Glutamatergic neuron (in vitro differentiated cells): ENCODE measurements around the gene CACNB2. TPM values are rescaled to one million over a fixed set of nuclear protein-coding genes. Genes with fewer than 3 reads are reported as not detected.

Experiments
- DNase-seq: peaks from one replicate; pipeline ENCODE4 v3.0.0; 2022
- H3K27ac Mint-ChIP-seq: one replicate; pipeline ENCODE4 v1.8.0; 2020; ENCODE audit warnings: mild to moderate bottlenecking, mixed read lengths, inconsistent platforms; ENCODE audit not compliant: unreplicated experiment
- H3K27me3 Mint-ChIP-seq: one replicate; pipeline ENCODE4 v1.8.0; 2020; ENCODE audit warnings: mild to moderate bottlenecking, moderate library complexity, mixed read lengths, inconsistent platforms; ENCODE audit not compliant: unreplicated experiment
- H3K36me3 Mint-ChIP-seq: one replicate; pipeline ENCODE4 v1.8.0; 2020; ENCODE audit warnings: mild to moderate bottlenecking, mixed read lengths, inconsistent platforms; ENCODE audit not compliant: unreplicated experiment
- H3K4me1 Mint-ChIP-seq: one replicate; pipeline ENCODE4 v1.8.0; 2020; ENCODE audit warnings: mild to moderate bottlenecking, low read depth, mixed read lengths, inconsistent platforms; ENCODE audit not compliant: unreplicated experiment
- H3K4me3 Mint-ChIP-seq: one replicate; pipeline ENCODE4 v1.8.0; 2020; ENCODE audit warnings: mild to moderate bottlenecking, mixed read lengths, inconsistent platforms; ENCODE audit not compliant: unreplicated experiment
- H3K9me3 Mint-ChIP-seq: one replicate; pipeline ENCODE4 v1.8.0; 2020; ENCODE audit warnings: mild to moderate bottlenecking, moderate library complexity, mixed read lengths, inconsistent platforms; ENCODE audit not compliant: unreplicated experiment
- total RNA-seq: library from RNA; stranded (reverse); fragmentation: NEBNext Ultra II Directional; extraction: Animal tissue kit (Norgen Biotek cat#: 25700); gene quantifications from one replicate; pipeline ENCODE4 v1.2.1, GENCODE V29; 2021; ENCODE audit not compliant: unreplicated experiment
- TF ChIP-seq, protein P1 (sequence below): fragments of 200-600 bp; sonication (generic); IDR thresholded peaks from one replicate; pipeline ENCODE4 v1.5.0; 2021; ENCODE audit not compliant: partially characterized antibody, unreplicated experiment

Gene CACNB2
- total RNA-seq, 1 donor from 2014 or later = 3.2 TPM

DNA sequence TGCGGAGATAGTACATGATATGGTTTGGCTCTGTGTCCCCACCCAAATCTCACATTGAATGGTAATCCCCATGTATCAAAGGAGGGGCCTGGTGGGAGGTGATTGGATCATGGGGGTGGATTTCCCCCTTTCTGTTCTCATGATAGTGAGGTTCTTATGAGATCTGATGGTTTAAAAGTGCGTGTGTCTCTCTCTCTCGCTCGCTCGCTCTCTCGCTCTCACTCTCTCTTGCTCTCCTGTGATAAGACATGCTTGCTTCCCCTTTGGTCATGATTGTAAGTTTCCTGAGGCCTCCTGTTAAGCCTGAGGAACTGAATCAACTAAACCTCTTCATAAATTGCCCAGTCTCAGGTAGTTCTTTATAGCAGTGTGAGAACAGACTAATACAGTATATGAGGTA, 339.3 kb downstream of the CACNB2 start:
- TF ChIP-seq, protein P1, sequence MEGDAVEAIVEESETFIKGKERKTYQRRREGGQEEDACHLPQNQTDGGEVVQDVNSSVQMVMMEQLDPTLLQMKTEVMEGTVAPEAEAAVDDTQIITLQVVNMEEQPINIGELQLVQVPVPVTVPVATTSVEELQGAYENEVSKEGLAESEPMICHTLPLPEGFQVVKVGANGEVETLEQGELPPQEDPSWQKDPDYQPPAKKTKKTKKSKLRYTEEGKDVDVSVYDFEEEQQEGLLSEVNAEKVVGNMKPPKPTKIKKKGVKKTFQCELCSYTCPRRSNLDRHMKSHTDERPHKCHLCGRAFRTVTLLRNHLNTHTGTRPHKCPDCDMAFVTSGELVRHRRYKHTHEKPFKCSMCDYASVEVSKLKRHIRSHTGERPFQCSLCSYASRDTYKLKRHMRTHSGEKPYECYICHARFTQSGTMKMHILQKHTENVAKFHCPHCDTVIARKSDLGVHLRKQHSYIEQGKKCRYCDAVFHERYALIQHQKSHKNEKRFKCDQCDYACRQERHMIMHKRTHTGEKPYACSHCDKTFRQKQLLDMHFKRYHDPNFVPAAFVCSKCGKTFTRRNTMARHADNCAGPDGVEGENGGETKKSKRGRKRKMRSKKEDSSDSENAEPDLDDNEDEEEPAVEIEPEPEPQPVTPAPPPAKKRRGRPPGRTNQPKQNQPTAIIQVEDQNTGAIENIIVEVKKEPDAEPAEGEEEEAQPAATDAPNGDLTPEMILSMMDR = no peak
- Mint-ChIP-seq H3K9me3 (peaks cover 2% of the 10 kb centered on the region), H3K4me3 (no peak overlapping the region), H3K36me3 (no peaks in the 10 kb centered on the region), H3K4me1 (no peaks in the 10 kb centered on the region), H3K27ac (no peak overlapping the region), H3K27me3 (peaks cover 2% of the 10 kb centered on the region)
- no peak for DNase-seq

DNA sequence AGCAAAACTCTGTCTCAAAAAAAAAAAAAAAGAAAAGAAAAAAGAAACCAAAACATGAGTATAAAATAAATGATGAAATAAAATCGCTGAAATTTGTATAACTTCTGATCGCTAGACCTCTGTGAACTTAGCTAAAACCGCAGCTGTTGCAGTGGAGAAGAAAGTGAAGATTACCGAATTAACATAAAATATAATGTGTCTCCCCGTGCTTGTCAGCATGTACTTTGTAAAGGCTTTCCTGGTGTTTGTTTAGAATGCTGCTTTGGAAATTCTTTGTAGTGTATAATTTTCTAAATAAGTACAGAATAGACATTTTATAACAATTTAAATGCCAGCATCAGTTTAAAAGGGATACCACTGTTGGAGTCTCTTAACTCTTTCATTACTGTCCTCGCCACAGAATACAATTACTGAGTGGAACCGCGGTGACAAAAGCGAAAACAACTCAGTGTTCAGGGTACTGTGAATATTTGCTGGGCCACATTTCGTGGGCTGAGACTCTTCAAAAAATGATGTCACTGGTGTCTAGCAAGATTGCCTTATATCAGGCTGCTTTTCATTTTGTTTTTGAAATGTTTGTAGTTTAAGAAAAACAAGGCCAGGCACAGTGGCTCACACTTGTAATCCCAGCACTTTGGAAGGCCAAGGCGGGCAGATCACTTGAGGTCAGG, 343.4 kb downstream of the CACNB2 start:
- H3K9me3 Mint-ChIP-seq = peaks cover 2% of the 10 kb centered on the region
- H3K36me3 Mint-ChIP-seq = no peaks in the 10 kb centered on the region
- peaks cover 3% of the 10 kb centered on the region for H3K27me3 Mint-ChIP-seq
- H3K27ac Mint-ChIP-seq = no peak overlapping the region
- DNase-seq = no peak
- TF ChIP-seq, protein P1 = no peak
- H3K4me3 Mint-ChIP-seq = no peak overlapping the region
- H3K4me1 Mint-ChIP-seq = peaks cover 7% of the 10 kb centered on the region

DNA sequence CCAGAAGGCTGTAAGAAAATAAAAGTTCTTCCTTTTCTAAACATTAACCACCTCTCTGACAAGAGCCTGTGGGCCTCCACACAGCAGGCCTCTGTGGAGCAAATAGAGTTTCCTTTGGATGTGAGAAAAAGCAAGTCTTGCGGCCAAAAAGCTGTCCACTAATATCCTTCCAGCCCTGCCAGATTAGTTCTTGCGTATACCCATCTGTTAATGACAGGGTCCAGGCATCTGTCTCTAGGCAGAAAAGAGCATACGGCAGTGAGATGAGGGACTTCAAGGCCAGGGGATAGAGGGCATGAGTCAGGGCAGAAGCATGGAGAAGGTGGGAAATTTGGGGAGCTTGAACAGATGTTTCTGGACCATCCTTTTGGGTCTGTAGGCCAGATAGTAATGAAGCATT, 346.2 kb downstream of the CACNB2 start:
- DNase-seq = peak; percentile 17
- H3K27ac Mint-ChIP-seq = peak overlapping the region; percentile 93
- no peaks in the 10 kb centered on the region for H3K36me3 Mint-ChIP-seq
- H3K4me1 Mint-ChIP-seq = peaks cover 7% of the 10 kb centered on the region
- H3K4me3 Mint-ChIP-seq = peak overlapping the region; percentile 37
- peaks cover 3% of the 10 kb centered on the region for H3K27me3 Mint-ChIP-seq
- TF ChIP-seq, protein P1 = no peak
- H3K9me3 Mint-ChIP-seq = peaks cover 2% of the 10 kb centered on the region

DNA sequence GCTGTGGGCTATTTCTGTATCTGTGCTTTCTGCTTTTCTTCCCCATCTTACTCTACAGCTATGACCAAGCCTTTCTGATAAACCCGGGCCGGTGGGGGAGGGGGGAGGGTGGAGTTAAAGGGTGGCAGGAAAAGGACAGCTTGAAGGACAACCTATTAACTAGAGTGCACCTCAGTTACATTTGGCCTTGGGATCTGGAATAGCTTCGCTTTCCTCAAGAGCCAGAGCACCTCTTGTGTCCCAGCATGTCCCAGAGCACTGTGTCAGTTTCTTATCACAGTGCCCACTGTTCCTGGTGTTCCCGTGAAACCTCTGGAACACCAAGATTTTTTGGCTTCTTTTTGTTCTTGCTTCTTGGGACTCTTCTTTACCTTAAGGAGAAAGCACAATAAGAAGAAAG, 350.5 kb downstream of the CACNB2 start:
- no peaks in the 10 kb centered on the region for H3K36me3 Mint-ChIP-seq
- H3K9me3 Mint-ChIP-seq = peaks cover 4% of the 10 kb centered on the region
- peaks cover 7% of the 10 kb centered on the region for H3K4me1 Mint-ChIP-seq
- TF ChIP-seq, protein P1 = no peak
- DNase-seq = no peak
- H3K27me3 Mint-ChIP-seq = peaks cover 3% of the 10 kb centered on the region
- no peak overlapping the region for H3K27ac Mint-ChIP-seq
- no peak overlapping the region for H3K4me3 Mint-ChIP-seq

DNA sequence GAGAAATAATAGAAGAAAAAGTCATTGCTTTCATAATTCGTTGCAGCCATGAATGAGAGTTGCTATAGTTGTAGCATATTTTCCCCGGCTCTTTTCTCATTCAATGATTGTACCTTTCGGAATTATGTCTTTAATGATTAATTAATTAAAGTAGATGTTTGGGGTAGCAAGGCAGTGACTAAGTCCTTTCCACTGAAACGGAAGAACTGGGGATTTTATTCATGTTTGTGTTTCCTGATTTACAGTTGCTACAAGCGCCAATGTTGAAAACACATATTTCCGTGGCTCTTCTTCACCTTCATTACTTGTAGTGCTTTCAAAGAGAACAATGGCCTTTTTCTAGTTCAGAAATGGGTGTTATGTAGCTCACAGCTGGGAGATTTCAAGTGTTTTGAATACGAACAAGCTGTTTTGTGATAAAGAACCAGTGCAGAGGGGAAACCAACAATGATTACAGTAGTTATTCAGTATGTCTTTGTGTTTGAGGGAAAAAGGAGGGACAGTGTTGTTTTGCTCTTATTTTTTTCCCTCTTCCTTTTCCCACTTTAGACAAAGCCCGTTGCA, 357.7 kb downstream of the CACNB2 start:
- Mint-ChIP-seq H3K4me3 (no peak overlapping the region), H3K27me3 (no peaks in the 10 kb centered on the region), H3K36me3 (no peaks in the 10 kb centered on the region), H3K27ac (no peak overlapping the region), H3K4me1 (peaks cover 2% of the 10 kb centered on the region), H3K9me3 (no peaks in the 10 kb centered on the region)
- no peak for DNase-seq
- TF ChIP-seq, protein P1 = no peak
